Activated CD8-positive, alpha-beta T cell treated with anti-CD3 and anti-CD28 coated beads for 36 hours (primary cell): ENCODE results near the gene CPSF4L. TPM values are rescaled to one million over a fixed set of nuclear protein-coding genes. Genes with fewer than 3 reads are reported as not detected.
A peak's percentile ranks its signal among the peaks of the same experiment; 100 is the strongest.

ENCODE experiments used
- ATAC-seq: fragments of 200-7000 bp; cut with Tn5 transposase; one replicate; pipeline ENCODE4 v1.10.0; 2021; ENCODE audit warnings: mild to moderate bottlenecking, moderate library complexity
- CTCF ChIA-PET: fragments of 350-600 bp; sonication (Branson Sonifier 250); formaldehyde crosslinking; loops from one replicate; lab custom pipeline; 2021; ENCODE audit warnings: antibody characterized with exemption; lab: Charles Lee
- POLR2A ChIA-PET: fragments of 350-600 bp; sonication (Branson Sonifier 250); formaldehyde crosslinking; loops from one replicate; lab custom pipeline; 2021; ENCODE audit warnings: antibody characterized with exemption; lab: Charles Lee
- DNase-seq: peaks from one replicate; pipeline ENCODE4 v3.0.0-alpha.2; 2020
- H3K27ac Mint-ChIP-seq: one replicate; pipeline ENCODE4 v1.8.0; 2021; ENCODE audit warnings: mild to moderate bottlenecking, mixed read lengths
- H3K27me3 Mint-ChIP-seq: one replicate; pipeline ENCODE4 v1.8.0; 2021; ENCODE audit warnings: mixed read lengths
- H3K36me3 Mint-ChIP-seq: one replicate; pipeline ENCODE4 v1.8.0; 2021; ENCODE audit warnings: low read depth, mixed read lengths
- H3K4me1 Mint-ChIP-seq: one replicate; pipeline ENCODE4 v1.8.0; 2021; ENCODE audit warnings: low read depth, mixed read lengths
- H3K4me3 Mint-ChIP-seq: one replicate; pipeline ENCODE4 v1.8.0; 2021; ENCODE audit warnings: mild to moderate bottlenecking, moderate library complexity, mixed read lengths
- H3K9me3 Mint-ChIP-seq: one replicate; pipeline ENCODE4 v1.8.0; 2021; ENCODE audit warnings: mixed read lengths
- intact Hi-C: fragments of 100-400 bp; cut with micrococcal nuclease; formaldehyde crosslinking; loops from one replicate; pipeline ENCODE4 v1.10.0; 2022
- total RNA-seq, 2 experiments: library from RNA; stranded (reverse); gene quantifications; one replicate each; pipeline ENCODE4 v1.2.3, GENCODE V29; 2021
- TF ChIP-seq, protein P1 (sequence below): fragments of 200-600 bp; IDR thresholded peaks from one replicate; pipeline ENCODE4 v1.8.0; 2022; ENCODE audit warnings: antibody characterized with exemption, mild to moderate bottlenecking

The CPSF4L gene
- total RNA-seq, 2 experiments from 2014 or later: not detected

DNA sequence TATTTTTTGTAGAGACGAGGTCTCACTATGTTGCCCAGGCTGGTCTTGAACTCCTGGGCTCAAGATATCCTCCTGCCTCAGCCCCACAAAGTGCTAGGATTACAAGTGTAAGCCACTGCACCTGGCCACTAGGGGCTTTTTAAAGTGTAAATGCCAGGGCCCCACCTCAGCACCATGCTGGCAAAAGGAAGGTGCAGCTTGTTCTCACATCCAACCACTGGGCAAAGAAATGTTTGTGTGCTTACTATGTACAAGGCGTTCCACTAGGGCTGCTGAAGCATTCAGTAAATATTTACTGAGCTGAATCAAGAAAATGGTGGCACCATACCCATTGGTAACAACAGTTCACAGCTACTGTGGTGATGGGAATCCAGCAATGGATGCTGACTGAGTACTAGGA lies 46.2 kb downstream of the CPSF4L start:
- DNase-seq (no peak), ATAC-seq (peak; percentile 32)
- peaks cover 36% of the 10 kb centered on the region for H3K4me1 Mint-ChIP-seq
- no peak overlapping the region for H3K27ac Mint-ChIP-seq
- no peak overlapping the region for H3K4me3 Mint-ChIP-seq
- H3K27me3 Mint-ChIP-seq: no peaks in the 10 kb centered on the region
- no peaks in the 10 kb centered on the region for H3K9me3 Mint-ChIP-seq
- intact Hi-C loops: no loop called here
- peaks cover 19% of the 10 kb centered on the region for H3K36me3 Mint-ChIP-seq
- POLR2A ChIA-PET: interaction anchor here (0.6 kb wide), 1 partner anchor 13 kb away, joined by 3 read pairs; no protein-coding TSS in a partner anchor
- TF ChIP-seq, protein P1, sequence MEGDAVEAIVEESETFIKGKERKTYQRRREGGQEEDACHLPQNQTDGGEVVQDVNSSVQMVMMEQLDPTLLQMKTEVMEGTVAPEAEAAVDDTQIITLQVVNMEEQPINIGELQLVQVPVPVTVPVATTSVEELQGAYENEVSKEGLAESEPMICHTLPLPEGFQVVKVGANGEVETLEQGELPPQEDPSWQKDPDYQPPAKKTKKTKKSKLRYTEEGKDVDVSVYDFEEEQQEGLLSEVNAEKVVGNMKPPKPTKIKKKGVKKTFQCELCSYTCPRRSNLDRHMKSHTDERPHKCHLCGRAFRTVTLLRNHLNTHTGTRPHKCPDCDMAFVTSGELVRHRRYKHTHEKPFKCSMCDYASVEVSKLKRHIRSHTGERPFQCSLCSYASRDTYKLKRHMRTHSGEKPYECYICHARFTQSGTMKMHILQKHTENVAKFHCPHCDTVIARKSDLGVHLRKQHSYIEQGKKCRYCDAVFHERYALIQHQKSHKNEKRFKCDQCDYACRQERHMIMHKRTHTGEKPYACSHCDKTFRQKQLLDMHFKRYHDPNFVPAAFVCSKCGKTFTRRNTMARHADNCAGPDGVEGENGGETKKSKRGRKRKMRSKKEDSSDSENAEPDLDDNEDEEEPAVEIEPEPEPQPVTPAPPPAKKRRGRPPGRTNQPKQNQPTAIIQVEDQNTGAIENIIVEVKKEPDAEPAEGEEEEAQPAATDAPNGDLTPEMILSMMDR: peak; percentile 32
- CTCF ChIA-PET: interaction anchor here (0.8 to 2.1 kb wide), 4 partner anchors 11 to 490 kb away, joined by 3 to 5 read pairs (median 4); a partner anchor contains a TSS

DNA sequence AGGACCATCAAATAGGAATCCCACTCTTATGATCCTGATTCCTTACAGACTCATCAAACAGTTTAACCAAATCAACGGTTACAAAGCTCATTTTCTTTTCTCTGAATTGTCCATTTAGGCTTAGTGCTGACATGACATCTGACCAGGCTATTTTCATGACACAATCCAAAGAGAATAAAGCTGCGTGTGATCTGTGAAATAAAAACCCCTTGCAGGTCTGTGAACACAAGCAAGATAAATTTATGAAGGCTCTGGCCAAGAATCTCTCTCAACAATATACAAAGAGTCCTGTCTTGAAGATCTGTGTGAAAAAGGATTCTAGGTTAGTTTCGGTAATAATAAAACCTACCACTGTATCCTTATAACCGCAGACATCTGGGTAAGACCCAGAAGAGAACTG lies 46.8 kb downstream of the CPSF4L start:
- ATAC-seq (no peak), DNase-seq (no peak)
- Mint-ChIP-seq H3K27ac (no peak overlapping the region), H3K9me3 (no peaks in the 10 kb centered on the region), H3K4me1 (peaks cover 42% of the 10 kb centered on the region), H3K27me3 (no peaks in the 10 kb centered on the region), H3K36me3 (peaks cover 23% of the 10 kb centered on the region), H3K4me3 (no peak overlapping the region)
- CTCF ChIA-PET: interaction anchor here (0.8 to 2.1 kb wide), 5 partner anchors 8 to 489 kb away, joined by 3 to 5 read pairs (median 5); a partner anchor contains a TSS
- intact Hi-C loops: no loop called here
- POLR2A ChIA-PET: no interaction called here
- TF ChIP-seq, protein P1: no peak

DNA sequence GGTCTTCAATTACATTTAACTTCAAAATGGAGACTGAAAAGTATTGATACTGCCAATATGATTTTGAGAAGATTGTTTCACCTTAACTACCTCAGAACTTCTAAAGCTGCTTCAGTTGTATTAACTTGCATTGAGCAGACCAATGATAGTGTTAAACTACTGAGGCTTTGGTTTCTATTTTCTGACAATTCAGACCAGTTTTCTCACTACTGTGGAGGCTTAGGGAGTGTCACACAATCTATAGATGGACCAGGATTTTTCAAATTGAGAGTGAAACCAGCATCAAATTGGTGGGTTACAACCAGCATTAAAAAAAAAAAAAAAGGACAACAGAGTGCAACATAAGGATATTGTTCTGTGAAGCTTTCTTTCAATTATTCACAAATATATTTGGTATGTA lies 47.7 kb downstream of the CPSF4L start:
- TF ChIP-seq, protein P1: no peak
- no peak overlapping the region for H3K27ac Mint-ChIP-seq
- H3K27me3 Mint-ChIP-seq: no peaks in the 10 kb centered on the region
- peaks cover 44% of the 10 kb centered on the region for H3K4me1 Mint-ChIP-seq
- intact Hi-C loops: no loop called here
- DNase-seq (no peak), ATAC-seq (no peak)
- ChIA-PET POLR2A (interaction anchor here (1.2 kb wide), 1 partner anchor 22 kb away, joined by 3 read pairs; the partner anchor contains the start of gene COG1), CTCF (interaction anchor here (1.8 to 2.1 kb wide), 2 partner anchors 9 to 488 kb away, joined by 5 read pairs; no protein-coding TSS in a partner anchor)
- H3K9me3 Mint-ChIP-seq: no peaks in the 10 kb centered on the region
- no peak overlapping the region for H3K4me3 Mint-ChIP-seq
- peaks cover 29% of the 10 kb centered on the region for H3K36me3 Mint-ChIP-seq

DNA sequence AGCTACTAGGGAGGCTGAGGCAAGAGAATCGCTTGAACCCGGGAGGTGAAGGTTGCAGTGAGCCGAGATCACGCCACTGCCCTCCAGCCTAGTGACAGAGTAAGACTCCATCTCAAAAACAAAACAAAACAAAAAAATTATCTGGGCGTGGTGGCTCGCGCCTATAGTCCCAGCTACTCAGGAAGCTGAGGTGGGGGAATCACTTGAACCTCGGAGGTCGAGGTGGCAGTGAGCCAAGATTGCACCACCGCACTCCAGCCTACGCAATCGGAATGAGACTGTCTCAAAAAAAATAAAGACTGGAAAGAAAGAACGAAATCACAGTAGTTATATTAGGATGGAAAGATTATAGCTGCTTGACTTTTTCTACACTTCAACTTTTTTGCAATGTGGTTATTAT lies 49.9 kb downstream of the CPSF4L start:
- no peaks in the 10 kb centered on the region for H3K9me3 Mint-ChIP-seq
- POLR2A ChIA-PET: interaction anchor here (1.2 to 1.6 kb wide), 3 partner anchors 14 to 20 kb away, joined by 3 to 9 read pairs (median 5); a partner anchor contains a TSS
- DNase-seq (peak; percentile 85), ATAC-seq (peak; percentile 80)
- intact Hi-C loops: no loop called here
- peaks cover 44% of the 10 kb centered on the region for H3K4me1 Mint-ChIP-seq
- H3K4me3 Mint-ChIP-seq: peak overlapping the region; percentile 59
- TF ChIP-seq, protein P1: no peak
- CTCF ChIA-PET: interaction anchor here (0.7 to 1.6 kb wide), 7 partner anchors 9 to 486 kb away, joined by 3 to 6 read pairs (median 4); no protein-coding TSS in a partner anchor
- H3K27me3 Mint-ChIP-seq: no peaks in the 10 kb centered on the region
- H3K27ac Mint-ChIP-seq: peak overlapping the region; percentile 82
- peaks cover 36% of the 10 kb centered on the region for H3K36me3 Mint-ChIP-seq

DNA sequence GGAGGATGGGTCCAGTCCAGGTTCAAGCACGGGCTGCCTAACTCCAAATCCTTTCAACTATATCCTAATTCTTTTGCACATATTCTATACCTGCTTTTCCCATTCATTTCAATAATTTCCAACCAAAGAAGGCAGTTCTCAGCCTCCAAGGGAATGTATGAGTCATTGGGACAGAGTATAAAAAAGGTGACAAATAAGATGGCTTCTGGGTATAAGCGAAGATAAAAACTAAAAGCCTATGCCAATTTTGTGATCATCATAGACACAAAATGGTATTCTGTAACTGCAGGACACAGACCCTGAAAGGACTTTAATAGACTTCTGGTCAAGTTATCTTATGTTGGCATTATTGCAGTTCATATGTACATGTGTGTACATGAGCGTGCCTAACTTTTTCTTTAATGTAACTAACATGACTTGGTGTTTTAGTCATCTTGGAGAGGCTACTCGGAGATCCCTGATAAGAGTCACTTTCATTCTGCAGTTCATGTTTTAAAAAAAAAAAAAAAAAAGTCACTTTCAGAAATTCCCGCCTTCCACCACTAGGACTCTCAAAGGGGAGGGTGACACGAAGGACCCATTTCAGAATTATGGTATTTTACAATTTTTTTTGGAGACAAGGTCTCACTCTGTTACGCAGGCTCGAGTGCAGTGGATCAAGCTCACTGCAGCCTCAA lies 51.5 kb downstream of the CPSF4L start:
- H3K4me3 Mint-ChIP-seq: no peak overlapping the region
- peaks cover 41% of the 10 kb centered on the region for H3K36me3 Mint-ChIP-seq
- DNase-seq (no peak), ATAC-seq (no peak)
- peaks cover 36% of the 10 kb centered on the region for H3K4me1 Mint-ChIP-seq
- TF ChIP-seq, protein P1: no peak
- CTCF ChIA-PET: interaction anchor here (1.2 kb wide), 1 partner anchor 101 kb away, joined by 3 read pairs; no protein-coding TSS in a partner anchor
- intact Hi-C loops: no loop called here
- H3K27ac Mint-ChIP-seq: peak overlapping the region; percentile 44
- POLR2A ChIA-PET: interaction anchor here (1.0 kb wide), 1 partner anchor 18 kb away, joined by 3 read pairs; no protein-coding TSS in a partner anchor
- no peaks in the 10 kb centered on the region for H3K9me3 Mint-ChIP-seq
- H3K27me3 Mint-ChIP-seq: no peaks in the 10 kb centered on the region
